WERI-Rb-1 (cell line): ENCODE results near the gene GABBR2.
A peak's percentile ranks its signal among the peaks of the same experiment; 100 is the strongest.

ENCODE experiments used
- DNase-seq: peaks from one replicate; pipeline ENCODE4 v3.0.0-alpha.2; 2020
- H3K27ac ChIP-seq: fragments of 250-450 bp; sonication (Bioruptor Pico); 2 replicates; pipeline ENCODE4 v1.5.1; 2020; ENCODE audit warnings: mild to moderate bottlenecking, moderate library complexity
- H3K27me3 ChIP-seq: fragments of 250-450 bp; sonication (Bioruptor Pico); 2 replicates; pipeline ENCODE4 v1.5.1; 2021; ENCODE audit warnings: mild to moderate bottlenecking, low read depth, moderate library complexity; ENCODE audit not compliant: insufficient read depth, severe bottlenecking
- H3K36me3 ChIP-seq: fragments of 250-450 bp; sonication (Bioruptor Pico); 2 replicates; pipeline ENCODE4 v1.5.1; 2020; ENCODE audit warnings: mild to moderate bottlenecking, moderate library complexity
- H3K4me3 ChIP-seq: 2 replicates; pipeline ENCODE4 v1.5.1; 2011; ENCODE audit warnings: low read depth, mild to moderate bottlenecking, control low read depth, low read length
- H3K9me3 ChIP-seq: fragments of 250-450 bp; sonication (Bioruptor Pico); 2 replicates; pipeline ENCODE4 v1.5.1; 2021; ENCODE audit warnings: mild to moderate bottlenecking, moderate library complexity; ENCODE audit not compliant: severe bottlenecking
- CTCF ChIP-seq: IDR thresholded peaks from 2 replicates; pipeline ENCODE4 v1.5.1; 2011; ENCODE audit warnings: low read depth, mild to moderate bottlenecking, control low read depth, inconsistent platforms, low read length

The GABBR2 gene

GRCh38 chr9:98430535-98431292 lies 278.0 kb downstream of the GABBR2 start:
- Histone ChIP-seq H3K27ac (peak overlapping the region; percentile 93), H3K4me3 (no peak overlapping the region), H3K27me3 (no peaks in the 10 kb centered on the region), H3K36me3 (peaks cover 24% of the 10 kb centered on the region), H3K9me3 (peaks cover 3% of the 10 kb centered on the region)
- no peak for TF ChIP-seq CTCF
- DNase-seq, result peak; percentile 61

GRCh38 chr9:98429613-98430012 lies 279.1 kb downstream of the GABBR2 start:
- Histone ChIP-seq H3K36me3 (peaks cover 14% of the 10 kb centered on the region), H3K4me3 (no peak overlapping the region), H3K9me3 (peaks cover 3% of the 10 kb centered on the region), H3K27me3 (no peaks in the 10 kb centered on the region), H3K27ac (peak overlapping the region; percentile 93)
- no peak for TF ChIP-seq CTCF
- DNase-seq, result peak; percentile 86

GRCh38 chr9:98428454-98428853 lies 280.3 kb downstream of the GABBR2 start:
- DNase-seq, result no peak
- peaks cover 9% of the 10 kb centered on the region for H3K36me3 ChIP-seq
- no peak overlapping the region for H3K4me3 ChIP-seq
- H3K27me3 ChIP-seq, result no peaks in the 10 kb centered on the region
- H3K9me3 ChIP-seq, result peaks cover 3% of the 10 kb centered on the region
- H3K27ac ChIP-seq, result peak overlapping the region; percentile 93
- TF ChIP-seq CTCF, result no peak

- TF ChIP-seq CTCF, result no peak
- H3K27me3 ChIP-seq, result no peaks in the 10 kb centered on the region
Measured at GRCh38 chr9:98427491-98427890, 281.2 kb downstream of the GABBR2 start.

GRCh38 chr9:98425079-98425478 lies 283.7 kb downstream of the GABBR2 start:
- Histone ChIP-seq H3K4me3 (no peak overlapping the region), H3K27ac (no peak overlapping the region), H3K9me3 (peaks cover 3% of the 10 kb centered on the region), H3K36me3 (peaks cover 9% of the 10 kb centered on the region), H3K27me3 (no peaks in the 10 kb centered on the region)
- no peak for DNase-seq
- TF ChIP-seq CTCF, result no peak

More at GRCh38 chr9:98427491-98427890, 281.2 kb downstream of the GABBR2 start:
- H3K27ac ChIP-seq, result peak overlapping the region; percentile 93
- H3K9me3 ChIP-seq, result peaks cover 3% of the 10 kb centered on the region
- peaks cover 9% of the 10 kb centered on the region for H3K36me3 ChIP-seq
- H3K4me3 ChIP-seq, result no peak overlapping the region
- no peak for DNase-seq

- H3K4me3 ChIP-seq, result no peak overlapping the region
- TF ChIP-seq CTCF, result 0 out of 2 replicates have a peak, but pooled peaks have one; percentile 2
- peaks cover 8% of the 10 kb centered on the region for H3K9me3 ChIP-seq
- DNase-seq, result no peak
- H3K27ac ChIP-seq, result no peak overlapping the region
- H3K36me3 ChIP-seq, result peaks cover 6% of the 10 kb centered on the region; the same call in 1 of the 2 replicates
- H3K27me3 ChIP-seq, result no peaks in the 10 kb centered on the region
Measured at GRCh38 chr9:98419260-98419603, 289.5 kb downstream of the GABBR2 start.
